SU-DHL-6 (cell line): ENCODE results near the gene NTMT1.

ENCODE experiments used
- EZH2phosphoT487 ChIP-seq: fragments of 200-600 bp; sonication (generic), shearing (Covaris generic); conservative IDR thresholded peaks from 2 replicates; pipeline ENCODE4 v1.6.1; 2018; ENCODE audit warnings: mild to moderate bottlenecking, antibody characterized with exemption, low read length, moderate library complexity, mixed read lengths
- TF ChIP-seq, protein P1 (sequence below): fragments of 200-600 bp; sonication (generic); IDR thresholded peaks from one replicate; pipeline ENCODE4 v1.5.1; 2017; ENCODE audit warnings: antibody characterized with exemption, mild to moderate bottlenecking, low read length, moderate library complexity; ENCODE audit not compliant: insufficient read depth, poor library complexity, severe bottlenecking

- TF ChIP-seq EZH2phosphoT487 = no peak
- TF ChIP-seq, protein P1, sequence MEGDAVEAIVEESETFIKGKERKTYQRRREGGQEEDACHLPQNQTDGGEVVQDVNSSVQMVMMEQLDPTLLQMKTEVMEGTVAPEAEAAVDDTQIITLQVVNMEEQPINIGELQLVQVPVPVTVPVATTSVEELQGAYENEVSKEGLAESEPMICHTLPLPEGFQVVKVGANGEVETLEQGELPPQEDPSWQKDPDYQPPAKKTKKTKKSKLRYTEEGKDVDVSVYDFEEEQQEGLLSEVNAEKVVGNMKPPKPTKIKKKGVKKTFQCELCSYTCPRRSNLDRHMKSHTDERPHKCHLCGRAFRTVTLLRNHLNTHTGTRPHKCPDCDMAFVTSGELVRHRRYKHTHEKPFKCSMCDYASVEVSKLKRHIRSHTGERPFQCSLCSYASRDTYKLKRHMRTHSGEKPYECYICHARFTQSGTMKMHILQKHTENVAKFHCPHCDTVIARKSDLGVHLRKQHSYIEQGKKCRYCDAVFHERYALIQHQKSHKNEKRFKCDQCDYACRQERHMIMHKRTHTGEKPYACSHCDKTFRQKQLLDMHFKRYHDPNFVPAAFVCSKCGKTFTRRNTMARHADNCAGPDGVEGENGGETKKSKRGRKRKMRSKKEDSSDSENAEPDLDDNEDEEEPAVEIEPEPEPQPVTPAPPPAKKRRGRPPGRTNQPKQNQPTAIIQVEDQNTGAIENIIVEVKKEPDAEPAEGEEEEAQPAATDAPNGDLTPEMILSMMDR = no peak
Observed at GRCh38 chr9:129648092-129648763, 22.3 kb downstream of the NTMT1 start.
